A172 (cell line): ENCODE results near the gene ARPC2. TPM values are rescaled to one million over a fixed set of nuclear protein-coding genes. Genes with fewer than 3 reads are reported as not detected.
"Not testable (repeated sequence)": the region's sequence is repeated elsewhere in the genome, so short reads cannot be mapped to it uniquely, and the experiment has no call there.

Experiments used
- DNase-seq: peaks from one replicate; pipeline ENCODE4 v3.0.0-alpha.2; 2015; ENCODE audit warnings: low spot score
- total RNA-seq: library from RNA; depleted of rRNA; stranded (reverse); fragments of >200 nt; shearing (Covaris generic); gene quantifications from 2 replicates; pipeline ENCODE4 v1.2.3, GENCODE V29; 2014; rRNA removed

Gene ARPC2
- total RNA-seq: 489 and 514 TPM in 2 replicates

- DNase-seq: peak; percentile 85
These were observed at the start of gene ARPC2 for GRCh38 chr2:218216674-218217359. Gene ARPC2, plus strand, starts transcription at chr2:218217189. Its CDS starts 282 bp downstream, at chr2:218217471.

GRCh38 chr2:218168016-218168415, 49.0 kb upstream of the ARPC2 start:
- no peak for DNase-seq

- peak; percentile 34 for DNase-seq
These were observed 48.1 kb upstream of the ARPC2 start for GRCh38 chr2:218168635-218169462.

- no peak for DNase-seq
These were observed 47.0 kb upstream of the ARPC2 start for GRCh38 chr2:218169757-218170546.

- DNase-seq: not testable (repeated sequence)
These were observed 45.2 kb upstream of the ARPC2 start for GRCh38 chr2:218171744-218172143.

- no peak for DNase-seq
These were observed 44.1 kb upstream of the ARPC2 start for GRCh38 chr2:218172845-218173244.

GRCh38 chr2:218179782-218180181, 37.2 kb upstream of the ARPC2 start:
- no peak for DNase-seq

GRCh38 chr2:218180467-218181114, 36.4 kb upstream of the ARPC2 start:
- peak; percentile 38 for DNase-seq

- no peak for DNase-seq
These were observed 32.7 kb upstream of the ARPC2 start for GRCh38 chr2:218184331-218184730.

GRCh38 chr2:218186355-218186766, 30.6 kb upstream of the ARPC2 start:
- DNase-seq: peak; percentile 65

- DNase-seq: no peak
These were observed 30.1 kb upstream of the ARPC2 start for GRCh38 chr2:218186876-218187275.

GRCh38 chr2:218187296-218188015, 29.5 kb upstream of the ARPC2 start:
- DNase-seq: no peak

- DNase-seq: no peak
These were observed 28.5 kb upstream of the ARPC2 start for GRCh38 chr2:218188528-218188927.

GRCh38 chr2:218192902-218193430, 24.0 kb upstream of the ARPC2 start:
- DNase-seq: no peak

- DNase-seq: no peak
These were observed 23.3 kb upstream of the ARPC2 start for GRCh38 chr2:218193701-218194100.

GRCh38 chr2:218194880-218195279, 22.1 kb upstream of the ARPC2 start:
- DNase-seq: no peak

- DNase-seq: no peak
These were observed 20.0 kb upstream of the ARPC2 start for GRCh38 chr2:218196974-218197373.

GRCh38 chr2:218202266-218202665, 14.7 kb upstream of the ARPC2 start:
- no peak for DNase-seq

GRCh38 chr2:218209078-218209477, 7.9 kb upstream of the ARPC2 start:
- DNase-seq: no peak

- DNase-seq: no peak
These were observed 2.9 kb upstream of the ARPC2 start for GRCh38 chr2:218214116-218214515.

GRCh38 chr2:218216336-218216673, 684 bp upstream of the ARPC2 start:
- DNase-seq: no peak
